IMR-90 (cell line): Measurements from ENCODE around the gene SMCHD1. TPM values are rescaled to one million over a fixed set of nuclear protein-coding genes. Genes with fewer than 3 reads are reported as not detected.

Experiments used
- ATAC-seq: fragments of 200-7000 bp; cut with Tn5 transposase; 2 replicates; pipeline ENCODE4 v1.9.1; 2020; ENCODE audit warnings: low read depth, mild to moderate bottlenecking, moderate library complexity
- BruUV-seq: library from RNA; stranded (reverse); fragments of 400-500 nt; replicated peaks from 2 replicates; lab custom pipeline; 2021; lab: Mats Ljungman, UMichigan
- CTCF ChIA-PET: fragments of 300-600 bp; formaldehyde crosslinking; extraction: SDS; loops from one replicate; lab custom pipeline; 2021; ENCODE audit warnings: antibody characterized with exemption; lab: Yijun Ruan, JAX
- POLR2A ChIA-PET: fragments of 300-600 bp; sonication (Branson Sonifier 250); formaldehyde crosslinking; loops from one replicate; lab custom pipeline; 2022; ENCODE audit warnings: antibody characterized with exemption; ENCODE audit not compliant: unreplicated experiment; lab: Charles Lee
- DNase-seq: peaks from one replicate; pipeline ENCODE4 v3.0.0; 2013
- H2AFZ ChIP-seq: replicated peaks from 2 replicates; pipeline ENCODE3; 2013; ENCODE audit warnings: low read length, mild to moderate bottlenecking; ENCODE audit not compliant: poor library complexity
- H2AK5ac ChIP-seq: 2 replicates; pipeline ENCODE4 v1.6.1; 2013; ENCODE audit warnings: low read depth, low read length, inconsistent platforms
- H2AK9ac ChIP-seq: replicated peaks from 2 replicates; pipeline ENCODE3; 2013; ENCODE audit warnings: mild to moderate bottlenecking, low read depth, low read length, moderate library complexity; ENCODE audit not compliant: poor library complexity
- H2BK120ac ChIP-seq: 2 replicates; pipeline ENCODE4 v1.6.1; 2013; ENCODE audit warnings: low read depth, low read length, inconsistent platforms
- H2BK15ac ChIP-seq: 3 replicates; pipeline ENCODE4 v1.6.1; 2013; ENCODE audit warnings: low read depth, low read length, inconsistent platforms
- H2BK20ac ChIP-seq: 2 replicates; pipeline ENCODE4 v1.6.1; 2013; ENCODE audit warnings: low read depth, mild to moderate bottlenecking, inconsistent platforms, low read length, moderate library complexity
- H2BK5ac ChIP-seq: 2 replicates; pipeline ENCODE4 v1.6.1; 2013; ENCODE audit warnings: mild to moderate bottlenecking, low read depth, low read length, inconsistent platforms; ENCODE audit not compliant: poor library complexity, severe bottlenecking
- H3K14ac ChIP-seq: replicated peaks from 2 replicates; pipeline ENCODE4 v1.6.1; 2013; ENCODE audit warnings: low read depth, low read length, inconsistent platforms
- H3K18ac ChIP-seq: 2 replicates; pipeline ENCODE4 v1.6.1; 2013; ENCODE audit warnings: low read depth, low read length, control low read depth
- H3K23ac ChIP-seq: 2 replicates; pipeline ENCODE4 v1.6.1; 2013; ENCODE audit warnings: low read depth, low read length, inconsistent platforms
- H3K27ac ChIP-seq: 2 replicates; pipeline ENCODE4 v1.5.1; 2013; ENCODE audit warnings: mild to moderate bottlenecking, control low read depth, low read length; ENCODE audit not compliant: insufficient read depth
- H3K27me3 ChIP-seq: 2 replicates; pipeline ENCODE4 v1.6.1; 2013; ENCODE audit warnings: low read length; ENCODE audit not compliant: control insufficient read depth, insufficient read depth
- H3K36me3 ChIP-seq: 2 replicates; pipeline ENCODE4 v1.6.1; 2013; ENCODE audit warnings: low read length, mixed read lengths; ENCODE audit not compliant: control insufficient read depth, insufficient read depth
- H3K4ac ChIP-seq: 2 replicates; pipeline ENCODE4 v1.6.1; 2013; ENCODE audit warnings: low read depth, low read length, inconsistent platforms
- H3K4me1 ChIP-seq: 2 replicates; pipeline ENCODE4 v1.6.1; 2013; ENCODE audit warnings: low read length, mixed read lengths; ENCODE audit not compliant: control insufficient read depth, insufficient read depth
- H3K4me2 ChIP-seq: 2 replicates; pipeline ENCODE4 v1.6.1; 2013; ENCODE audit warnings: low read depth, mild to moderate bottlenecking, control low read depth, low read length, moderate library complexity
- H3K4me3 ChIP-seq: 2 replicates; pipeline ENCODE4 v1.5.1; 2013; ENCODE audit warnings: low read depth, mild to moderate bottlenecking, control low read depth, low read length, moderate library complexity; ENCODE audit not compliant: insufficient read depth
- H3K56ac ChIP-seq: 2 replicates; pipeline ENCODE4 v1.6.1; 2013; ENCODE audit warnings: low read length, inconsistent platforms; ENCODE audit not compliant: insufficient read depth; ENCODE audit errors: extremely low read depth
- H3K79me1 ChIP-seq, 2 experiments: 2 replicates each; pipeline ENCODE4 v1.6.1; 2013; ENCODE audit warnings: low read length in 2 of 2, inconsistent platforms in 1 of 2, low read depth in 1 of 2
- H3K9ac ChIP-seq: 2 replicates; pipeline ENCODE4 v1.6.1; 2013; ENCODE audit warnings: low read depth, low read length, control low read depth
- H3K9me1 ChIP-seq: 2 replicates; pipeline ENCODE4 v1.6.1; 2013; ENCODE audit warnings: low read length, inconsistent platforms; ENCODE audit not compliant: insufficient read depth
- H3K9me3 ChIP-seq: 2 replicates; pipeline ENCODE4 v1.6.1; 2013; ENCODE audit warnings: low read length; ENCODE audit not compliant: control insufficient read depth, insufficient read depth
- H4K20me1 ChIP-seq: 2 replicates; pipeline ENCODE4 v1.6.1; 2013; ENCODE audit warnings: low read length, inconsistent platforms; ENCODE audit not compliant: insufficient read depth
- H4K5ac ChIP-seq: 2 replicates; pipeline ENCODE4 v1.6.1; 2013; ENCODE audit warnings: mild to moderate bottlenecking, low read depth, low read length, control low read depth
- H4K8ac ChIP-seq, 2 experiments: 2 replicates each; pipeline ENCODE4 v1.6.1; 2013; ENCODE audit warnings: low read depth in 2 of 2, low read length in 2 of 2, control low read depth in 1 of 2, inconsistent platforms in 1 of 2
- H4K91ac ChIP-seq: 2 replicates; pipeline ENCODE4 v1.6.1; 2013; ENCODE audit warnings: low read depth, low read length, inconsistent platforms; ENCODE audit not compliant: insufficient read depth
- BHLHE40 ChIP-seq: fragments of 150-350 bp; IDR thresholded peaks from 2 replicates; pipeline ENCODE4 v1.6.1; 2016; ENCODE audit warnings: mild to moderate bottlenecking, low read depth, low read length
- ELK1 ChIP-seq: fragments of 150-350 bp; IDR thresholded peaks from 2 replicates; pipeline ENCODE4 v1.6.1; 2016; ENCODE audit warnings: low read depth, mild to moderate bottlenecking, low read length, moderate library complexity, borderline replicate concordance
- FOS ChIP-seq: fragments of 150-350 bp; IDR thresholded peaks from 2 replicates; pipeline ENCODE4 v1.6.1; 2016; ENCODE audit warnings: low read depth, low read length
- POLR2A ChIP-seq: IDR thresholded peaks from 2 replicates; pipeline ENCODE4 v1.6.1; 2012; ENCODE audit warnings: mild to moderate bottlenecking, low read depth, low read length
- RFX5 ChIP-seq: IDR thresholded peaks from 2 replicates; pipeline ENCODE4 v1.8.0; 2012; ENCODE audit warnings: low read depth, mild to moderate bottlenecking, low read length, moderate library complexity
- SMC3 ChIP-seq: fragments of 150-350 bp; IDR thresholded peaks from 2 replicates; pipeline ENCODE4 v1.6.1; 2016; ENCODE audit warnings: low read depth, mild to moderate bottlenecking, antibody characterized with exemption, low read length, moderate library complexity
- USF2 ChIP-seq: fragments of 150-350 bp; IDR thresholded peaks from 2 replicates; pipeline ENCODE4 v1.6.1; 2017; ENCODE audit warnings: mild to moderate bottlenecking, antibody characterized with exemption, low read length, low read depth
- dilution Hi-C: fragments of 300-500 bp; cut with HindIII; formaldehyde crosslinking; loops from one replicate; pipeline ENCODE4 v1.14.3; 2018; ENCODE audit warnings: low sequenced_read_pairs; ENCODE audit not compliant: unreplicated experiment
- in situ Hi-C: fragments of 300-500 bp; cut with MboI; formaldehyde crosslinking; loops from 3 replicates; pipeline ENCODE4 v1.14.3; 2019; ENCODE audit warnings: low sequenced_read_pairs, inconsistent platforms, mixed read lengths
- intact Hi-C: fragments of 100-400 bp; cut with micrococcal nuclease; formaldehyde crosslinking; loops from 2 replicates; pipeline ENCODE4 v1.10.0; 2022
- polyA plus RNA-seq, 3 experiments: library from polyadenylated mRNA; depleted of rRNA; stranded (reverse); fragments of >200 nt; gene quantifications; 2 replicates each; pipeline ENCODE4 v1.2.3, GENCODE V29; 2012; ENCODE audit warnings: low replicate concordance in 1 of 3
- total RNA-seq: library from RNA; depleted of rRNA; stranded (reverse); fragments of >200 nt; gene quantifications from 2 replicates; pipeline ENCODE4 v1.2.3, GENCODE V29; 2012

The SMCHD1 gene
- total and polyA plus RNA-seq, 2 of the 4 experiments (the other 2 are of a cell fraction): 14.8 to 47.3 TPM

- Histone ChIP-seq H3K9me3 (no peaks in the 10 kb centered on the region), H3K36me3 (peaks cover 26% of the 10 kb centered on the region), H3K79me1 (peaks cover 0 to 7% of the 10 kb centered on the region in 2 experiments; a peak in 2 of 4 replicates), H2BK120ac (no peak overlapping the region), H4K20me1 (no peaks in the 10 kb centered on the region), H3K27ac (no peak overlapping the region), H3K4me1 (no peaks in the 10 kb centered on the region), H3K4me2 (no peak overlapping the region), H2BK20ac (no peak overlapping the region), H2AK5ac (no peak overlapping the region), H3K18ac (no peak overlapping the region), H4K5ac (no peak overlapping the region), H2AK9ac (no peak overlapping the region), H3K14ac (no peak overlapping the region), H3K27me3 (no peaks in the 10 kb centered on the region), H3K4me3 (no peak overlapping the region), H3K9me1 (no peaks in the 10 kb centered on the region), H3K23ac (no peak overlapping the region), H2AFZ (no peak overlapping the region), H3K4ac (no peak overlapping the region), H3K9ac (no peak overlapping the region), H4K91ac (no peak overlapping the region), H2BK15ac (no peak overlapping the region), H3K56ac (no peak overlapping the region), H4K8ac (no peak overlapping the region), H2BK5ac (no peak overlapping the region)
- in situ Hi-C loops (no loop called here), dilution Hi-C loops (no loop called here), intact Hi-C loops (no loop called here)
- CTCF ChIA-PET: no interaction called here
- no peak for ATAC-seq
- BruUV-seq: no TSS peak
- DNase-seq: no peak
- POLR2A ChIA-PET: no interaction called here
- TF ChIP-seq USF2 (no peak), ELK1 (no peak), BHLHE40 (no peak), POLR2A (no peak), RFX5 (no peak), FOS (no peak), SMC3 (no peak)
Measured at GRCh38 chr18:2787225-2787624, 131.7 kb downstream of the SMCHD1 start.
